ENCODE results near the gene HSD11B1L.

GRCh38 chr19:5718579-5719273 is 37.9 kb downstream of the HSD11B1L start:
- TF ChIP-seq POLR2A (IDR thresholded peaks at IDR 0.05; ENCODE audit: low read depth, low read length) (peak; percentile 56; the same call in 1 of the 2 replicates), POLR2AphosphoS5 (IDR thresholded peaks at IDR 0.05; ENCODE audit: low read depth, low read length) (0 out of 2 replicates have a peak, but pooled peaks have one; percentile 66)
